A673 (cell line): Measurements from ENCODE around the gene TTYH3. TPM values are rescaled to one million over a fixed set of nuclear protein-coding genes. Genes with fewer than 3 reads are reported as not detected.

Source experiments
- BruUV-seq: library from RNA; stranded (reverse); fragments of 400-500 nt; replicated peaks from 2 replicates; lab custom pipeline; 2021; lab: Mats Ljungman, UMichigan
- CTCF ChIA-PET: fragments of 300-600 bp; sonication (Branson Sonifier 250); formaldehyde crosslinking; loops from one replicate; lab custom pipeline; 2022; ENCODE audit warnings: antibody characterized with exemption; lab: Charles Lee
- POLR2A ChIA-PET: fragments of 300-600 bp; sonication (Branson Sonifier 250); formaldehyde crosslinking; loops from one replicate; lab custom pipeline; 2022; ENCODE audit warnings: antibody characterized with exemption; ENCODE audit not compliant: low non-redundant PET; lab: Charles Lee
- DNase-seq: peaks from one replicate; pipeline ENCODE4 v3.0.0-alpha.2; 2015; ENCODE audit warnings: low spot score
- H3K27ac ChIP-seq: fragments of 200-600 bp; sonication (generic); 2 replicates; pipeline ENCODE4 v1.5.1; 2016; ENCODE audit warnings: mixed run types, low read depth, mild to moderate bottlenecking, mixed read lengths, antibody characterized with exemption, low read length; ENCODE audit not compliant: poor library complexity, severe bottlenecking
- H3K27me3 ChIP-seq: fragments of 200-600 bp; sonication (generic); replicated peaks from 2 replicates; pipeline ENCODE4 v1.6.1; 2017; ENCODE audit warnings: mixed run types, low read depth, mild to moderate bottlenecking, mixed read lengths, antibody characterized with exemption, low read length; ENCODE audit not compliant: insufficient read depth, poor library complexity
- H3K36me3 ChIP-seq: fragments of 200-600 bp; sonication (generic); 2 replicates; pipeline ENCODE4 v1.6.1; 2016; ENCODE audit warnings: mixed run types, mild to moderate bottlenecking, mixed read lengths, antibody characterized with exemption, low read length; ENCODE audit not compliant: insufficient read depth, poor library complexity, severe bottlenecking
- H3K4me1 ChIP-seq: fragments of 200-600 bp; sonication (generic); 2 replicates; pipeline ENCODE4 v1.6.1; 2017; ENCODE audit warnings: mixed run types, mild to moderate bottlenecking, mixed read lengths, antibody characterized with exemption, low read length; ENCODE audit not compliant: insufficient read depth, poor library complexity, severe bottlenecking
- H3K4me3 ChIP-seq: fragments of 200-600 bp; sonication (generic); 2 replicates; pipeline ENCODE4 v1.5.1; 2016; ENCODE audit warnings: low read depth, mixed run types, mild to moderate bottlenecking, mixed read lengths, low read length; ENCODE audit not compliant: poor library complexity, severe bottlenecking
- H3K9me3 ChIP-seq: fragments of 200-600 bp; sonication (generic); 2 replicates; pipeline ENCODE4 v1.6.1; 2016; ENCODE audit warnings: mixed run types, low read depth, mild to moderate bottlenecking, mixed read lengths, antibody characterized with exemption, low read length; ENCODE audit not compliant: poor library complexity, severe bottlenecking
- EZH2 ChIP-seq: fragments of 200-600 bp; sonication (generic); IDR thresholded peaks from 2 replicates; pipeline ENCODE4 v1.6.1; 2017; ENCODE audit warnings: borderline replicate concordance, low read depth, mild to moderate bottlenecking, mixed read lengths, antibody characterized with exemption, low read length; ENCODE audit not compliant: poor library complexity, severe bottlenecking
- intact Hi-C: fragments of 100-400 bp; cut with micrococcal nuclease; formaldehyde crosslinking; loops from one replicate; pipeline ENCODE4 v1.10.0; 2022; ENCODE audit not compliant: unreplicated experiment
- total RNA-seq: library from RNA; stranded (reverse); gene quantifications from 2 replicates; pipeline ENCODE4 v1.2.3, GENCODE V29; 2021
- TF ChIP-seq, protein P1 (sequence below): fragments of 300-800, 200-600 bp; sonication (generic); conservative IDR thresholded peaks from 2 replicates; pipeline ENCODE4 v1.5.1; 2017; ENCODE audit warnings: low read depth, mild to moderate bottlenecking, antibody characterized with exemption, low read length, moderate library complexity, mixed read lengths

The TTYH3 gene
- total RNA-seq, 1 experiment from 2014 or later: 248 TPM

DNA sequence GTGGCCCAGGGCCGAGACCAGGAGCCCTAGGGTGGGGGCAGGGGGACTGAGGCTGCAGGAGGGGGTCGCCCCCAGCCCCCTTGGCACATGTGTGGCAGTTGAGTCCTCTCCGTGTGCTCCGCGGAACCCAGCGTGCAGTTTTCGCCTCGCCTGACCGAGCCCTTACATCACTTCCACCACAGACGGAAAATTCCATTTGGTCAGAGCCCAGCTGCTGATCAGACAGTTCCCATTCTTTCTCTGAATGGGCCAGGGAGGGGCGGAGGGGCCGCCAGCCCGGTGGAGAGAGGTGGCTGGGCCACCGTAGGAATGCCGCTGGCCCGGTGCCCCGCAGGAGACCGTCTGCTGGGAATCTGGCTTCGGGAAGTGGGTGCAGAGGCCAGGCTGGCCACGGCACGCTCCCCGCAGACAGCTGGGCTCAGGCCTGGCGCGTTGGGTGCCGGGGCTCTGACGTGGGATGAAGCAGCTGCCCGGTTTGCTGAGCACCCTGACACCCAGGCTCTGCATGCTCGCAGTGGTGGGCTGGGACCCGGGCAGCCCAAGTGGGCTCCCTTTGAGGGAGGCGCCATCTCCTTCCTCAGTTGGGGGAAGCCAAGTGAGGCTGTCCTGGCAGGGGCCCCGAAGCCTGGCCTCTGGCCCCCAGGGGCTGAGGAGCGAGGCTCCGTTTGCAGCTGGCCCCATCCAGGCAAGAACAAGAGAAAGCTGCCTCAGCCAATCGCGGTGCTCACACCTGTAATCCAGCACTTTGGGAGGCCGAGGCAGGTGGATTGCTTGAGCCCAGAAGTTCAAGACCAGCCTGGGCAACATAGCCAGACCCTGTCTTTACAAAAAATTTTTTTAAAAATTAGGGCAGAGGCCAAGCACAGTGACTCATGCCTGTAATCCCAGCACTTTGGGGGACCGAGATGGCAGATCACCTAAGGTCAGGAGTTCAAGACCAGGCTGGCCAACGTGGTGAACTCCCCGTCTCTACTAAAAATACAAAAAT, 9.9 kb downstream of the TTYH3 start:
- TF ChIP-seq, protein P1, sequence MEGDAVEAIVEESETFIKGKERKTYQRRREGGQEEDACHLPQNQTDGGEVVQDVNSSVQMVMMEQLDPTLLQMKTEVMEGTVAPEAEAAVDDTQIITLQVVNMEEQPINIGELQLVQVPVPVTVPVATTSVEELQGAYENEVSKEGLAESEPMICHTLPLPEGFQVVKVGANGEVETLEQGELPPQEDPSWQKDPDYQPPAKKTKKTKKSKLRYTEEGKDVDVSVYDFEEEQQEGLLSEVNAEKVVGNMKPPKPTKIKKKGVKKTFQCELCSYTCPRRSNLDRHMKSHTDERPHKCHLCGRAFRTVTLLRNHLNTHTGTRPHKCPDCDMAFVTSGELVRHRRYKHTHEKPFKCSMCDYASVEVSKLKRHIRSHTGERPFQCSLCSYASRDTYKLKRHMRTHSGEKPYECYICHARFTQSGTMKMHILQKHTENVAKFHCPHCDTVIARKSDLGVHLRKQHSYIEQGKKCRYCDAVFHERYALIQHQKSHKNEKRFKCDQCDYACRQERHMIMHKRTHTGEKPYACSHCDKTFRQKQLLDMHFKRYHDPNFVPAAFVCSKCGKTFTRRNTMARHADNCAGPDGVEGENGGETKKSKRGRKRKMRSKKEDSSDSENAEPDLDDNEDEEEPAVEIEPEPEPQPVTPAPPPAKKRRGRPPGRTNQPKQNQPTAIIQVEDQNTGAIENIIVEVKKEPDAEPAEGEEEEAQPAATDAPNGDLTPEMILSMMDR: no peak
- no peak for TF ChIP-seq EZH2
- Histone ChIP-seq H3K4me3 (no peak overlapping the region), H3K4me1 (peaks cover 24% of the 10 kb centered on the region), H3K27ac (peak overlapping the region; percentile 37), H3K9me3 (no peaks in the 10 kb centered on the region), H3K27me3 (no peaks in the 10 kb centered on the region), H3K36me3 (peaks cover 11% of the 10 kb centered on the region)
- ChIA-PET CTCF (no interaction called here), POLR2A (interaction anchor here (0.5 kb wide), 1 partner anchor 342 kb away, joined by 15 read pairs; no protein-coding TSS in a partner anchor)
- BruUV-seq: no TSS peak
- intact Hi-C loops: no loop called here
- DNase-seq: peak; percentile 52

DNA sequence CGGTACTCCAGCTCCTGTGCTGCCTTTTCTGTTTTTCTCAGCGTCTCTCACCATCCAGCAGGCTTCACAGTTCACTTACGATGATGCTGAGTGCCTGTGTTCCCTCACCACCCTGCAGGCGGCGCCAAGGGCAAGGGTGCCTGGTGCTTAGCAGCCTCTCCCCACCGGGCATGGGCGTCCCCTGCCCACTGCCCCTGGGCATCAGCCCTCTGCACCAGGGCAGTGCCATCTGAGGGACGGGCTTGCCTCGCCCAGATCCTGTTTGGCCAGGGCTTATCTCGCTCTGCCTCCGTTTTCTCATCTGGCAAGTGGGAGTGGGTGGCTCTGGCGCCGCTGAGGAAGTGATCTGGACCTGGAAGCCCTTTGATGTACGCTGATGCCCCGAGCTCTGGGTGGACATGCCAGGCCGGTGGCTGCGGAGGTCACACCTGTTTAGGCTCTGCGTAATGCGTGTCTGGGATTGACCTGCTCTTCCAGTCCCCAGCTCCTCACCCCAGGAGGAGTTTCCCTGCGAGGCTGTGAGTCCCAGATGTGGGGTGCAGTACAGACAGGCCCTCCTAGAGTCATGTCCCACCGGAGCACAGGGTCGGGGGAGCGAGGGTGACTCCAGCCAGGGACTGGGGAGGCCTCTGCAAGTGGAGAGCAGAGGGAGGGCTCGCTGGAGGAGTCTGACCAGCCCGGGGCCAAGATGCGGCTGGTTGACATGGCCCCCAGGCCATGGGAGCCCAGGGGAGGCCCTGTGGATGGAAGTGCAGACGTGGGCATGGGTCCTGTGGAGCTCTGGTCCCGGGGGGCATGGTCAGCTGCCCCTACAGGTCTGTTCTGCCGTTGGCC, 11.8 kb downstream of the TTYH3 start:
- H3K4me3 ChIP-seq: no peak overlapping the region
- BruUV-seq: no TSS peak
- ChIA-PET CTCF (interaction anchor here (0.6 kb wide), 1 partner anchor 13 kb away, joined by 3 read pairs; no protein-coding TSS in a partner anchor), POLR2A (no interaction called here)
- H3K36me3 ChIP-seq: peaks cover 26% of the 10 kb centered on the region
- TF ChIP-seq, protein P1: peak; percentile 36; the same call in 1 of the 2 replicates
- no peak for TF ChIP-seq EZH2
- intact Hi-C loops: no loop called here
- H3K4me1 ChIP-seq: peaks cover 24% of the 10 kb centered on the region
- DNase-seq: no peak
- H3K9me3 ChIP-seq: no peaks in the 10 kb centered on the region
- peak overlapping the region; percentile 45 for H3K27ac ChIP-seq
- H3K27me3 ChIP-seq: no peaks in the 10 kb centered on the region

DNA sequence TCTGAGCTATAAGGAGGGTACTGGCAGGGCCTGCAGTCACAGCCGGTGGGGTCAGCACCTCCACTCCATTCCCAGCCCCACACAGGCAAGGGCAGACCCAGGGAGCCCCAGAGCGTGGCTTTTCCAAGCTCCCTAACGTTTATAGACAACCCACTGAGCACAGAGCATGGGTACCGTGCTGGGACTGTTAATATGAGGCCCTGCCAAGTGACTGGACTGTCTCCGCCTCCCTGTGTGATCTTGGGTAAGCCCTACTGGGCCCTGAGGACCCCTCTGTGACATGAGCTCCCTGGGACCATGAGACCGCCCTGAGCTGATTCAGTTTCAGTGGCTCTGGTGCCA, 12.4 kb downstream of the TTYH3 start:
- Histone ChIP-seq H3K27ac (peak overlapping the region; percentile 45), H3K27me3 (no peaks in the 10 kb centered on the region), H3K9me3 (no peaks in the 10 kb centered on the region), H3K36me3 (peaks cover 25% of the 10 kb centered on the region), H3K4me1 (peaks cover 24% of the 10 kb centered on the region), H3K4me3 (no peak overlapping the region)
- BruUV-seq: no TSS peak
- no peak for DNase-seq
- ChIA-PET POLR2A (no interaction called here), CTCF (no interaction called here)
- no peak for TF ChIP-seq EZH2
- TF ChIP-seq, protein P1: no peak
- intact Hi-C loops: no loop called here
